ENCODE data around the gene C11orf98.
A peak's percentile ranks its signal among the peaks of the same experiment; 100 is the strongest.
"Not testable (repeated sequence)": the region's sequence is repeated elsewhere in the genome, so short reads cannot be mapped to it uniquely, and the experiment has no call there.

The C11orf98 gene

DNA sequence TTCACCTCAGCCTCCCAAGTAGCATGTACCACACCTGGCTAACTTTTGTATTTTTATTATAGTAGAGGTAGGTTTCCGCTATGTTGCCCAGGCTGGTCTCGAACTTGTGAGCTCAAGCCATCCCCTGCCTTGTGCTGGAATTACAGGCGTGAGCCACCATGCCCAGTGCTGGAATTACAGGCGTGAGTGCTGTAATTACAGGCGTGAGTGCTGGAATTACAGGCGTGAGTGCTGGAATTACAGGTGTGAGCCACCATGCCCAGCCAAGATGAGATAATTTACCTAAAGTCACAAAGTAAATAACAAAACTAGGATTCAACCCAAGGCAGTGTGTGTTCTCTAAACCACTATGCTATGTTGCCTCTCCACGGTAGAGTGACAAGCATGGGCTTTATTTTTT lies 17.5 kb upstream of the C11orf98 start:
- no peak for DNase-seq (ENCODE audit: low read depth in 2 of 2)

DNA sequence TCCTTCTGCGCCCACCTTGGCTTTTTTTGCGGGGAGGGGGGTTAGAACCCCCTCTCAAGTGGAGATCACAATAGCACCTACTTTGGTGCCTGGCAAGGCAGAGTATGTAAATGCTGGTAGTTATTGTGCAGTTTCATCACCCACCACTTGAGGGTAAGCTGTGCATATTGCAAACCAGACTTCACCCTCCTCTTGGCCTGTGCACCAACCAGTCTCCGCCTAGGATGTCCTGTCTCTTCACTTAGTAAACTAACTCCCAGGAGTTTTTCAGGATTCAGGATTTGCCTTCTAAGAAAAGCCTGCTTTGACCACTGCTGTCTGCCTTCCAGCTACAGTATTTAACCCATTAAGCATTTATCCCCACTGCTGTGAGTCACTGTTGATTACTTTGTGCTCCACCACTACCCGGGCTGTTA lies 15.8 kb upstream of the C11orf98 start:
- no peak for DNase-seq (ENCODE audit: low read depth in 2 of 2)

DNA sequence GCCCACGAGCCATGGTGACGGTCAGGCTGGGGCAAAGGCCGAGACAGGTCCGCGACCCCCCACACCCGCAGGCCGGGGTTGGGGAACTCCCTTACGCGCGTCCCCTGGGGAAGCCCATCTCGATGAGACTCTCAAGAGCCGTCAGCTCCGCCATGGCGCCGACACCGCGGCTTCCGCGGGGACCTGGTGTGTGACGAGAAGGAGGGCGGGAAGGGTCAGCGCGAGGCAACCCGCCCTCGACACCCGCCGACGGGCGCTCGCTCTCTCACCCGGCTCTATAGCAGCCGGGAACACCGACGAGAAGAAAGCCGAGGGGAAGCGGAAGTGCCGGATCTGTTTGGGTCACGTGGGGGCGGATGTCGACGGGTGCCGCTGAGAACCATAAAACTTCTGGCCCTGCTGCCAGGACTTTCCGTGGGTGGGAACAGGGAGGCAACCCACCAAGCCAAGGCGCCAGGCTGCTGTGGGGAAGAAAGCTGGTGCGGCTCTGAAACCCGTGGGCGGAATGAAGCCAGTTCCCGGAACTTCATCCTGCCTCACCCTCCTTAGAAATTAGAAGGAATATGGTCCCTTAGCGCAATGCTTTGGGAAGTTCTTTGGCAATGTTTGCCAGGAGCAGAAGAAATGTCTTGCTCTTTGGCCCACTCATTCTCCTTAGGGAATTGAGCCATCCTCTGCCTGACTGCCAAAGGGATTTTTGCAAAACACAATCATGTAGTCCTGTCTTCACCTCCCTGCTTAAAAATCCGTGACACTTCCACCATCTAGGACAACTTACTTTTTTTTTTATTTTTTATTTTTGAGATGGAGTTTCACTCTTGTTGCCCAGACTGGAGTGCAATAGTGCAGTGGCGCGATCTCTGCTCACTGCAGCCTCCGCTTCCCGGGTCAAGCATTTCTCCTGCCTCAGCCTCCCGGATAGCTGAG lies 14.0 kb upstream of the C11orf98 start, which contains the start of gene UBXN1:
TSS of gene UBXN1 (minus strand) at position 304 of the 927 bp plus-strand sequence. CDS start at position 154, 150 bp downstream.
- DNase-seq (ENCODE audit: low read depth in 2 of 2): peak; percentile 78 to 80

DNA sequence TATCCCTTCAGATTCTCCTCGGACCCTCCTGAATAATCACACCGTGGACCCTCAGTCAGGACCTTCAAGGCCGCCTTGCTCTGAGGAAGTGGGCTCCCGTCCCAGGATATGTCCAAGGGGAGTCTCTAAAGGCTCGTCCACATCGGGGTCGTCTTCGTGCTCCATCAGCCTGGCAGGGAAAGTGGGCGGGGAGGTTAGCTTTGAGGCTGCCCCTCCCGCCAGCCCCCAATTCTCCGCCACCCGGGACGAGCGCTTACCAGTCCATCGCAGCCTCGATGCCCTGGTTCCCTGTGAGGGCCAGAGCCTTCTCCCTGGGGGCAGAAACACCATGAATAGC lies 13.4 kb upstream of the C11orf98 start:
- no peak for DNase-seq (ENCODE audit: low read depth in 2 of 2)

DNA sequence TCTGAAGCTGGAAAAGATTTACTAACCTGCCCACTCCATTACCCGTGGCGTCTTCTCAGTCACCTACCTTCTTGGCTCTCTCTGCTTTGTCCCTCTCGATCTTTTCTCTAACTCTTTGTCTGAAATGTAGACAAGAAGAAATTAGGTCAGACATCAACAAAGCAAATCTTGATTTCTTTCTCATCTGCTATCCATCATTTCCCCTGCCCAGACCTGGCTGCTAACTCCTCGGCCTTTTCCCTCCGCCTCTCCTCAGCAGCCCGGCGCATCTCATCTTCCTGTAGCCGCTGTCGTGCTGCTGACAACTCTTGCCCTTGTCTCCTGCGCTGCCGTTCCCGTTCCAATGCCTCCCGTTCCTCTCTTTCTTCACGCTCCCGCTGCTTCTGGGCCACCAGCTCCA lies 12.7 kb upstream of the C11orf98 start:
- DNase-seq (ENCODE audit: low read depth in 2 of 2): no peak

DNA sequence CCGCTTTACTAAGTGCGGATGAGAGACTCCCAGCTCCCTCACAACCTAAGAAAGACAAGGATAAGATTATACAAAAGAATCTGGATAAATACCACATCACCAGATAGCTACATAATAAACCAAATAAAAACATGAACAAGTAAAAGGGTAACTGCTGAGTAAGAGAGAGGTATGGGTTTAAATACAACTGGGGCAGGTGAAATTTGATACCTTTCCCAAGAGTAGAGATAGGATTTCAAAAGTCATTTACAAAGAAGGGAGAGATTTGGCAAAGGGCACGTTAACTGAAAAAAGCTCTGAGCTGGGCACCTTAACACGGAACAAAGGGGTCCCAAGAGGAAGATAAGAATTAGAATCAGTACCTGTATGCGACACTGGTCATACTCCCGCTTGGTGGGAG lies 12.1 kb upstream of the C11orf98 start:
- no peak for DNase-seq (ENCODE audit: low read depth in 2 of 2)

DNA sequence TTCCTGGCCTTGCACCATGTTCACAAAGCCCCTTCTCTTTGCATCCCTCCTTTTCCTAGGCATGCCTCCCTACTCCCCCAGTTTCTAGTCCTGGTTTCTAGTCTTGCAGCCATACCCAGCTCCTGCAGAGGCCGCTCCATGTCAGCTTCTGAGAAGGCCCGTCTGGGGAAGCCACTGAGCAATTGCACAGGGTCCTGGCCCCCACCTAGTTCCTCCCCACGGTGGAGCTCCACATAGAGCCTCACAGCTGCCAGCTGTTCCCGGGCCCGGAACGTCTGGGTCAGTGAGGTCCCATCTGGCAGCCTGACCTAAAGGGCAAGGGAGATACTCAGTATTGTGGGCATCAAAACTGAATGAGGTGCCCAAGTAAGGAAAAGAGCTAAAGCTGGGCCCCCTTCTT lies 11.7 kb upstream of the C11orf98 start:
- DNase-seq (ENCODE audit: low read depth in 2 of 2): no peak

DNA sequence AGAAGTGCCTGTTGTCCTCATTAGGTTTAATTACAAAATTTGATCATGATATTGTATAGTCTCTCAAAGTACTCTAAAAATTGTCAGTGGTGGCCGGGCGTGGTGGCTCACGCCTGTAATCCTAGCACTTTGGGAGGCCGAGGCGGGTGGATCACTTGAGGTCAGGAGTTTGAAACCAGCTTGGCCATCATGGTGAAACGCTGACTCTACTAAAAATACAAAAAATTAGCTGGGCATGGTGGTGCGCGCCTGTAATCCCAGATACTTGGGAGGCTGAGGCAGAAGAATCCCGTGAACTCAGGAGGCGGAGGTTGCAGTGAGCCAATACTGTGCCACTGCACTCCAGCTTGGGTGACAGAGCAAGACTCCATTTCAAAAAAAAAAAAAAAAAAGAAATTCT lies 10.4 kb upstream of the C11orf98 start:
- not testable (repeated sequence) for DNase-seq (ENCODE audit: low read depth in 2 of 2)

DNA sequence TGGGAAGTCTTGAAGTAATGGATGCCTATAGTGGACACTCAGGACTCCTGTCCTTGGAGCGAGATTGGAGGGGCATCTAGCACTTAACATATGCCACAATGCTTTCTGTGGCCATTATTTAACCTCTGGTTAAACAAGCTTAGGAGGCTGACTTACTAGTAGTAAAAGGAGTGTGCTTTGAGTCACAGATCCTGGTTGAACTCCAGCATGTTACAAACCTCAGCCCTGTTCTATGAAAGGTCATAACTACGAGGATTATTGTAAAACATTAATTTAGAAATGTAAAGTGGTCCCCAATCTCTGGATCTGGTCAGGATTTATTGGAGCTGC lies 8.2 kb upstream of the C11orf98 start:
- no peak for DNase-seq (ENCODE audit: low read depth in 2 of 2)

DNA sequence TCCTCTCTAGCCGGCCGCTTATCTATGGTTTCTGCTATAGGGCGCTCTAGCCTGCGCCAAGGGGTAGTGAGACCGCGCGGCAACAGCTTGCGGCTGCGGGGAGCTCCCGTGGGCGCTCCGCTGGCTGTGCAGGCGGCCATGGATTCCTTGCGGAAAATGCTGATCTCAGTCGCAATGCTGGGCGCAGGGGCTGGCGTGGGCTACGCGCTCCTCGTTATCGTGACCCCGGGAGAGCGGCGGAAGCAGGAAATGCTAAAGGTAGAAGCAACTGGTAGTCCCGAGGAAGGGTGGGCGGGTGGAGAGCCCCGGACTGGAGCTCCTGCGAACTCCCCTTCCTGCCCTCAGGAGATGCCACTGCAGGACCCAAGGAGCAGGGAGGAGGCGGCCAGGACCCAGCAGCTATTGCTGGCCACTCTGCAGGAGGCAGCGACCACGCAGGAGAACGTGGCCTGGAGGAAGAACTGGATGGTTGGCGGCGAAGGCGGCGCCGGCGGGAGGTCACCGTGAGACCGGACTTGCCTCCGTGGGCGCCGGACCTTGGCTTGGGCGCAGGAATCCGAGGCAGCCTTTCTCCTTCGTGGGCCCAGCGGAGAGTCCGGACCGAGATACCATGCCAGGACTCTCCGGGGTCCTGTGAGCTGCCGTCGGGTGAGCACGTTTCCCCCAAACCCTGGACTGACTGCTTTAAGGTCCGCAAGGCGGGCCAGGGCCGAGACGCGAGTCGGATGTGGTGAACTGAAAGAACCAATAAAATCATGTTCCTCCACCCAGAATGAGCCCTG lies 6.8 kb upstream of the C11orf98 start, which contains the start of the genes LBHD1 and UQCC3:
TSS of gene LBHD1 (minus strand) at position 660 of the 782 bp plus-strand sequence. CDS start 2,236 bp downstream, outside the sequence.
TSS of gene UQCC3 (plus strand) at position 66 of the 782 bp plus-strand sequence. CDS start at position 139, 73 bp downstream.
- DNase-seq (ENCODE audit: low read depth in 2 of 2): peak; percentile 64 to 72

DNA sequence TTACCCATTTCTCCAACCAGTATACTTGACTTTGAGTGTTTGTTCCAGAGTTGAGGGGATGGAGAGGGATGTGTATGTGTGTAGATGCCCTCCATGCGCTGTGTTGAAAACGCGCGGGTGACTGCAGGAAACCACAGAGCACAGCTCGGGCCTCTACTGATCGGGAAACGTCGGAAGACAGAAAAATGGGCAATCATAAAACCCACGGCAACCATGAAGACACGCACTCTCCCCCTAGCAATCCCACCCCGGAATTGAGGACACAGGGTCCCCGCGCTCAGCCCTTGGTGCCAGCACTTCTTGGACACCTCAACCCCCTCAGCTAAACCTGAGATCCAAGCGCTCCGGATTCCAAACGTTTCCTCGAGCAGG lies 6.2 kb upstream of the C11orf98 start:
- no peak for DNase-seq (ENCODE audit: low read depth in 2 of 2)

DNA sequence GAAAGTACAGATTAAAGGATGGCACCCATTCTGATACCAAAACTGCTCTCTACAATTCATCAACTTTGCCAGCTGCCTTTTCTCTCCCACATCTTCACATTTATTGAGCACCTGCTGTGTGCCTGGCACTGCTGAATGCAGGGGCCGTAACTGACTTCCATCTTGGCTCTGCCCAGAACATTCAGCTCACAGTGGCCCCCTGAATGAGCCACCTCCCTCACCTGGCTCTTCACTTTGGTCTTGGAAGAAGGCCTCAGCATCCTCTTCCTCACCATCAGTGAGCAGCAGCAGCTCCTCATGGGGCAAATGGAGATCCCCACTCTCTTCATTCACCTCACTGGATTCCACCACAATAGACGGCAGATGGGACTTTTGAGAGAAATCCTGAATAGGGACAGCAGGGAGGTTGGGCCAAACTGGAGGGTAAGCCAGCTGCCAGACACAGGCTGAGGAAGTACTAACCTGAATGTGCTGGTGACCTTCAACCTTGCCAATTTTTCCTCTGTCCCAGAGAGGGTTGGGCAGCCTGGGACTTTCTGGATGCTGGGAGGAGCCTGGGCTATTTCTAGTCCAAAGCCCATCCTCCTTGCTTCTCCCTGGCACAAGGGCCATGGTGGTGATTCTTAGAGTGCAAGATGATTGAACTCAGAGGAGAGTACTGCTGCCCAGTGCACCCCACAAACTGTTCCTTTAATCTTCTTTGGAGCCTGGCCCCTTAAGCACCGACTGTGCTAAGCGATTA lies 4.6 kb upstream of the C11orf98 start:
- no peak for DNase-seq (ENCODE audit: low read depth in 2 of 2)

DNA sequence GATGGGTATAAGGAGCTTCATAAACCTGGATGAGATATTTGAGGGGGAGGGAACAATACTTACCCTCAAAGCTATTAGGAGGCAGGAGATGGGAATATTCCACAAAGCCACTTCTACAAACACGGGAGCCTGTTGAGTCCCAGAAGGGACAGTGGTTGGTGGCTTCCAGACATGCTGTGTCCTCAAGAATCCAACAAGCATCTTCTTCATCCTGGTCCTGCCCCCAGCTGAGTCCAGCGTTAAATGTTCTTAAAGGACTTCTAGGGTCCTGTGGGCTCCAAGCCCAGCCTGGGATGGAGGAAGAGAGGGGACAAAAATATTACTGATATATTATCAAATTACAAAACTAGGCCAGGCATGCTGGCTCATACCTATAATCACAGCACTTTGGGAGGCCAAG lies 2.5 kb upstream of the C11orf98 start:
- DNase-seq (ENCODE audit: low read depth in 2 of 2): no peak

DNA sequence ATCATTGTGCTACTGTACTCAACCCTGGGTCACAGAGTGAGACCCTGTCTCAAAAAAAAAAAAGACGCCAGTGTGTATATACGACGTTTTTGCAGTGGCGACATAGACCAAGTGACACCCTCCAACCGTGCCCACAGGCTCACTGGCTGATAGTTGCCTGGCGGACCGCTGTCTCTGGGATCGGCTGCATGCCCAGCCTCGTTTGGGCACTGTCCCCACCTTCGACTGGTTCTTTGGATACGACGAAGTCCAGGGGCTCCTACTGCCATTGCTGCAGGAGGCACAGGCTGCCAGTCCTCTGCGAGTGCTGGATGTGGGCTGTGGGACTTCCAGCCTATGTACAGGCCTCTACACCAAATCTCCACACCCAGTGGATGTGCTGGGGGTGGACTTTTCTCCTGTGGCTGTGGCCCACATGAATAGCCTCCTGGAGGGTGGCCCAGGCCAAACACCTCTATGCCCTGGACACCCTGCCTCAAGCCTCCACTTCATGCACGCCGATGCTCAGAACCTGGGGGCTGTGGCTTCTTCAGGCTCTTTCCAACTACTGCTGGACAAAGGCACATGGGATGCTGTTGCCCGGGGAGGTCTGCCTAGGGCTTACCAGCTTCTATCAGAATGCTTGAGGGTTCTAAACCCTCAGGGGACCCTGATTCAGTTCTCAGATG lies 1.4 kb upstream of the C11orf98 start:
- no peak for DNase-seq (ENCODE audit: low read depth in 2 of 2)

DNA sequence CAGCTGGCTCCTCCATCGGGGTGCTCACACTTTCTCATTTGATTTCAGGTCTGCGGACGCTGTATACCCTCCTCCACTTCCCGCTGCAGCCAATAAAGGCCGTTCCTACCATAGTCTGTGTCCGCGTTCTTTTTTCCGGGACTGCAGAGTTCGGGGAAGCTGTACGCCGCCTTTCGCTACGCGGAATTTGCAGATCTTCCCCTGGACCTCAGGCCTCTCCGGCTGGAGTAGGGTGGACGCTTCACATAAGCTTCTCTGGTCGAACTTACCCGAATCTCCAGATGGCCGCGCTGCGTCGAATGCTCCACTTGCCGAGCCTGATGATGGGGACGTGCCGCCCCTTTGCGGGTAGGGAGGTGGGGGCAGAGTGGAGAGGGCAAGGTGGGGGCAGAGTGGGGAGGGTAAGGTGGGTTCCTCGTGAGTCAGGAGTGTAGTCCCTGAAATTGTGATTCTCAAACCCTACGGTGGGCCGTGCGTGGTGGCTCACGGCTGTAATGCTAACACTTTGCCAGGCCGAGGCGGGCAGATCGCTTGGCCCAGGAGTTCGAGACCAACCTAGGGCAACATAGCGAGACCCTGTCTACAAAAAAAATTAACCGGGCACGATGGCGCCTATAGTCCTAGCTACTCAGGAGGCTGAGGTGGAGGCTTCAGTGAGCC lies 719 bp upstream of the C11orf98 start:
- peak in 1 of 2 donors; percentile 43 for DNase-seq (ENCODE audit: low read depth in 2 of 2)

DNA sequence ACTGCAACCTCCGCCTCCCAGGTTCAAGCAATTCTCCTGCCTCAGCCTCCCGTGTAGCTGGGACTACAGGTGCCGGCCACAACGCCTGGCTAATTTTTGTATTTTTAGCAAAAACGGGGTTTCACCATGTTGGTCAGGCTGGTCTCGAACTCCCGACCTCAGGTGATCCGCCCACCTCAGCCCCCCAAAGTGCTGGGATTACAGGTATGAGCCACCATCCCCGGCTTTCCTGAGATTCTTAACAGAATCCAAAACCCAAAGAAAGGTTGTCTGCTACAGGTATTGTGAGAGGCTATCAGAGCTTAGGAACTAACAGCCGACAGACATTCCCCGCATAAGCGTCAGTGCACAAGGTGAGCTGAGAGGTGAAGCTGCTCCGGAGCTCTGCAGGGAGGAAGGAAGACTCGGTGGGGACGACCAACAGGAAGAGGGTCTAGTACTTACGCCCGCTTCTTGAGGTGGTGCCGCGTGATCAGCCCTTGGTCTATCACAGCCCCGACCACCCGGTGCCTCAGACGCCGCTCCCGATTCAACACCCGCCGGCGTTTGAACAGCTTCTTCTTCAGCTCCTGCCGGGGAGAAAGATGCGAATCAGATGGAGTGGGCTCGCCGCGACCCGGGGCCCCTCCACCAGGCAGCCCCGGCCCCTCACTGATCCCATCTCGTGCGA lies 470 bp downstream of the C11orf98 start:
- DNase-seq (ENCODE audit: low read depth in 2 of 2): no peak

DNA sequence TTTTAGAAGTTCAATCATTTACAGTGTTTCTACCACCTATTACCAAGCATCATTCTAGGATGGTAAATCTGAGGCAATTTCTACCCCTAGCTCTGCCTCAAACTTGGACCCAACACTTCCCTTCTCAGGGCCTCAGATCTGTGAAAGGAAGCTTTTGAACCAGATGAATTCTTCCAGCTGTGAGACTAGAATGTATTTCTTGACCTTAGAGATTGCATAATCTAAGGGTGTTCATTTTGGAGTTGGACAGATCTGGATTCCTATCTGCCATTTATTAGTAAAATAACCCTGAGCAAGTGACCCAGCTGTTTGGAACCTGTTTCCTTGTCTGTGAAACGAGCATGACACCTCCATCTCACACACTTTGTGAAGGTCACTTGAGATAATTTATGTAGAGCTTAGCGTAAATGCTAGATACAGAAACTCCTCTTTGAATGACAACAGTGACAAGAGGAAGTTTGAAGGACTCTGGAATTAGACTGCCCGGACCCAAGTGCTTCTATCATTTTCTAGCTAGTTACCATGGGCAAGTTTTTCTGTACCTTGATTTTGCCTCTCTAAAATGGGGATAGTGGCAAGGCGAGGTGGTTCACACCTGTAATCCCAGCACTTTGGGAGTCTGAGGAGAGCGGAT lies 8.1 kb downstream of the C11orf98 start:
- DNase-seq (ENCODE audit: low read depth in 2 of 2): no peak

DNA sequence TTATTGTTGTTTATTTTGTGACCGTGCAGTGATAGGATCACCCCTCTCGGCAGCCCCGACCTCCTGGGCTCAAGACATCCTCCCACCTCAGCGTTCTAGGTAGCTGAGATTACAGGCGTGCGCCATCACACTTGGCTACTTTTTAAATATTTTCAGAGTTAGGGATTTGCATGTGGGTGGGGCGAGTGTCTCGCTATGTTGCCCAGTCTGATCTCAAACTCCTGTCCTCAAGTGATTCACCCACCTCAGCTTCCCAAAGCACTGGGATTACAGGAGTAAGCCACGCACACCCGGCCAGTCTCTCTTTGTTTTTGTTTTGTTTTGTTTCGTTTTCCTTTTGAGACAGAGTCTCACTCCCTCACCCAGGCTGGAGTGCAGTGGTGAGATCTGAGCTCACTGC lies 10.7 kb downstream of the C11orf98 start:
- DNase-seq (ENCODE audit: low read depth in 2 of 2): no peak

DNA sequence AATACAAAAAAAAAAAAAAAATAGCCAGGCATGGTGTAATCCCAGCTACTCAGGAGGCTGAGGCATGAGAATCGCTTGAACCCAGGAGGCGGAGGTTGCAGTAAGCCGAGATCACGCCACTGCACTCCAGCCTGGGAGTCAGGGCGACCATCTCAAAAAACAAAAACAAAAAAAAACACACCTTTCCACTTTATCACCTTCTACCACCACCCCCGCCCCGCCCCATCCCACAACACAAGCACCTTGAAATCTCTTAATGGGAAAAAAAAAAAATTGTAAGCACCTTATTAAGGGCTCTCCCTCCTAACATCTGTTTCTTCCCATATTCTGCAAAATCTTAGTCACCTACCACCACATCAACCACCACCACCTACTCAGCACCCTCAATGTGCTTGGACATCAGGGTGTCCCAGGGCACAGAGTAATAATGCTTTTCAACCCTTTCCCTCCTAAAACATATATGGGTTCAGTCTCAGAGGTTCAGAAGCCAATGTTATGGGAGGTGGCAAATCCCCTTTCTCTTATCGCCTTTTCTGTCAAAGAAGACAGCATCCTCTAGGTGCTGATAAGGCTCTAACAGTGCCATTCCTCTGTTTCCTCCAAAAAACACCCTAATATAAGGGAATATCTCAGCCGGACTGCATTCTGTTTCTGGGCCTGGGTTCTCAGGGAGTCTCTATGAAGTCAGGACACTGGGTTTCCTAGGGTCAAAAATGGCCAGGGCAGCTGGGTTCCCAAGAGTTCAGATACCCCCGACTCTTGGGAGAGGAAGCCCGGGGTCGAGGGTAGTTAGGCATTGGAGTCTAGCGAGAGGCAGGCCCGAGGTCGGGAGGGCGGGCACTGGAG lies 12.6 kb downstream of the C11orf98 start:
- DNase-seq (ENCODE audit: low read depth in 2 of 2): no peak
